Lung (tissue), 12 donors: ENCODE measurements around the gene ZFYVE26. TPM values are rescaled to one million over a fixed set of nuclear protein-coding genes. Genes with fewer than 3 reads are reported as not detected.
A peak's percentile ranks its signal among the peaks of the same experiment; 100 is the strongest.

ENCODE experiments used
- ATAC-seq: fragments of 200-7000 bp; cut with Tn5 transposase; one replicate; pipeline ENCODE4 v1.9.1; 2020; ENCODE audit warnings: moderate number of reproducible peaks; ENCODE audit not compliant: insufficient read depth, low FRiP score
- DNase-seq, 3 donors: peaks; one replicate each; pipeline ENCODE4 v3.0.0-alpha.2; 2013 to 2017
- H3K27ac ChIP-seq, 2 donors: one replicate each; pipeline ENCODE4 v1.5.1; 2013; ENCODE audit warnings: mild to moderate bottlenecking in 2 of 2, moderate library complexity in 2 of 2, control low read depth in 1 of 2, inconsistent platforms in 1 of 2, low read depth in 1 of 2, low read length in 1 of 2
- H3K27me3 ChIP-seq, 3 donors: one replicate each; pipeline ENCODE4 v1.5.1; 2013; ENCODE audit warnings: low read length in 2 of 3; ENCODE audit not compliant: control insufficient read depth in 3 of 3, insufficient read depth in 3 of 3
- H3K36me3 ChIP-seq, 4 donors: one replicate each; pipeline ENCODE4 v1.5.1; 2013; ENCODE audit warnings: low read length in 4 of 4, mild to moderate bottlenecking in 1 of 4, moderate library complexity in 1 of 4; ENCODE audit not compliant: control insufficient read depth in 4 of 4, insufficient read depth in 4 of 4
- H3K4me1 ChIP-seq, 5 donors: one replicate each; pipeline ENCODE4 v1.5.1; 2013; ENCODE audit warnings: low read length in 5 of 5, mild to moderate bottlenecking in 2 of 5, moderate library complexity in 1 of 5; ENCODE audit not compliant: control insufficient read depth in 5 of 5, insufficient read depth in 5 of 5
- H3K4me3 ChIP-seq: one replicate; pipeline ENCODE4 v1.5.1; 2013; ENCODE audit warnings: mild to moderate bottlenecking, control low read depth, moderate library complexity
- H3K9ac ChIP-seq, 2 donors: one replicate each; pipeline ENCODE4 v1.5.1; 2013; ENCODE audit warnings: low read length in 2 of 2, control low read depth in 1 of 2; ENCODE audit not compliant: insufficient read depth in 1 of 2
- H3K9me3 ChIP-seq, 4 donors: one replicate each; pipeline ENCODE4 v1.5.1; 2013; ENCODE audit warnings: low read length in 3 of 4, mild to moderate bottlenecking in 1 of 4, moderate library complexity in 1 of 4; ENCODE audit not compliant: control insufficient read depth in 4 of 4, insufficient read depth in 3 of 4
- WGBS, 2 donors: extraction: QIAGEN DNeasy Blood & Tissue Kit; methylation state at CpG; one replicate each; pipeline ENCODE4 v1.1.7; 2013; 5-methylcytosine and 5-hydroxymethylcytosine counted together
- polyA plus RNA-seq, 2 donors: library from polyadenylated mRNA; stranded (reverse); fragments of 200-250 nt; gene quantifications; one replicate each; pipeline ENCODE4 v1.2.1, GENCODE V29; 2013
- total RNA-seq, 2 donors: library from RNA; depleted of rRNA in 1 of 2; stranded (reverse); fragments of >200 nt in 1 of 2; gene quantifications; one replicate each; pipeline ENCODE4 v1.2.1, GENCODE V29; 2014 to 2021
- TF ChIP-seq, protein P1 (sequence below): IDR thresholded peaks from 2 replicates; pipeline ENCODE4 v1.5.1; 2012; ENCODE audit warnings: mild to moderate bottlenecking; ENCODE audit errors: control extremely low read depth, extremely low read depth
- donor health status: control.
- donor health status: control.
- donor health status: Bipolar disorder and iron deficiency.
- donor health status: healthy.
- donor health status: DM: yes; HTN: yes; CAD: no.

Gene ZFYVE26
- total and polyA plus RNA-seq, 4 donors, result 6.8 to 50.6 (median 22.0) TPM

- peaks cover 0 to 3% (median 0%) of the 10 kb centered on the region in 5 donors for H3K4me1 ChIP-seq
- H3K9ac ChIP-seq, result no peak overlapping the region
- 87 to 96% methylated on average over 4 of the region's 4 CpGs for WGBS, 2 donors
- no peaks in the 10 kb centered on the region for H3K36me3 ChIP-seq
- no peaks in the 10 kb centered on the region for H3K27me3 ChIP-seq
- ATAC-seq (no peak), DNase-seq (no peak)
- H3K4me3 ChIP-seq, result no peak overlapping the region
- TF ChIP-seq, protein P1, sequence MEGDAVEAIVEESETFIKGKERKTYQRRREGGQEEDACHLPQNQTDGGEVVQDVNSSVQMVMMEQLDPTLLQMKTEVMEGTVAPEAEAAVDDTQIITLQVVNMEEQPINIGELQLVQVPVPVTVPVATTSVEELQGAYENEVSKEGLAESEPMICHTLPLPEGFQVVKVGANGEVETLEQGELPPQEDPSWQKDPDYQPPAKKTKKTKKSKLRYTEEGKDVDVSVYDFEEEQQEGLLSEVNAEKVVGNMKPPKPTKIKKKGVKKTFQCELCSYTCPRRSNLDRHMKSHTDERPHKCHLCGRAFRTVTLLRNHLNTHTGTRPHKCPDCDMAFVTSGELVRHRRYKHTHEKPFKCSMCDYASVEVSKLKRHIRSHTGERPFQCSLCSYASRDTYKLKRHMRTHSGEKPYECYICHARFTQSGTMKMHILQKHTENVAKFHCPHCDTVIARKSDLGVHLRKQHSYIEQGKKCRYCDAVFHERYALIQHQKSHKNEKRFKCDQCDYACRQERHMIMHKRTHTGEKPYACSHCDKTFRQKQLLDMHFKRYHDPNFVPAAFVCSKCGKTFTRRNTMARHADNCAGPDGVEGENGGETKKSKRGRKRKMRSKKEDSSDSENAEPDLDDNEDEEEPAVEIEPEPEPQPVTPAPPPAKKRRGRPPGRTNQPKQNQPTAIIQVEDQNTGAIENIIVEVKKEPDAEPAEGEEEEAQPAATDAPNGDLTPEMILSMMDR, result no peak
- H3K9me3 ChIP-seq, result peaks cover 0 to 2% (median 0%) of the 10 kb centered on the region in 4 donors
- no peak overlapping the region for H3K27ac ChIP-seq
Measured at GRCh38 chr14:67736771-67737170, 79.6 kb downstream of the ZFYVE26 start.

GRCh38 chr14:67735336-67736147 is 80.8 kb downstream of the ZFYVE26 start:
- Histone ChIP-seq H3K4me3 (no peak overlapping the region), H3K9me3 (peaks cover 0 to 2% (median 0%) of the 10 kb centered on the region in 4 donors), H3K27me3 (no peaks in the 10 kb centered on the region), H3K36me3 (no peaks in the 10 kb centered on the region), H3K4me1 (peaks cover 0 to 3% (median 0%) of the 10 kb centered on the region in 5 donors), H3K9ac (no peak overlapping the region), H3K27ac (no peak overlapping the region)
- 73 to 85% methylated on average over 10 of the region's 10 CpGs for WGBS, 2 donors
- ATAC-seq (no peak), DNase-seq (peak in 1 of 3 donors; percentile 20)
- TF ChIP-seq, protein P1, result no peak

DNA sequence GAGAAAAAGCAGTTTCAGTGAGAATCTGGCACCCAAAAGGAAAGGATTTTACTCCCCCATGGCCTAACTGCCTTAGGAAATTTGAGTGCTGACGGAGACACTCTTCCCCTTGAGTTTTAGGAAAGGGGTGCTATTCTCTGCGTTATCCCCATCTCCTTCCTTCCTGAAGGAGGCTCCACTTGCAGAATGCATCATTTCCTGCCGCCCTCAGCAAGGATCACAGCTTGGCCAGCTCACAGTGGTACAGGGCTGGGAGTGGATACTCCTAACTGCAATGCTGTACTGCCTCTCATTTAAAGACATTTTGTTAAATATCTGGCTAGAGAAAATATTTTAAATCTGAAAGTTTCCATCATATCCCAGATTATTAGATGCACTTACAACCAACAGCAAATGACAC is 81.7 kb downstream of the ZFYVE26 start:
- TF ChIP-seq, protein P1, result no peak
- H3K4me1 ChIP-seq, result peaks cover 0 to 3% (median 0%) of the 10 kb centered on the region in 5 donors
- H3K9me3 ChIP-seq, result peaks cover 0 to 2% (median 0%) of the 10 kb centered on the region in 4 donors
- WGBS, 2 donors, result 70 to 72% methylated on average over 3 of the region's 3 CpGs
- H3K27ac ChIP-seq, result no peak overlapping the region
- no peak overlapping the region for H3K4me3 ChIP-seq
- ATAC-seq (no peak), DNase-seq (no peak)
- H3K9ac ChIP-seq, result no peak overlapping the region
- H3K27me3 ChIP-seq, result no peaks in the 10 kb centered on the region
- H3K36me3 ChIP-seq, result no peaks in the 10 kb centered on the region
